HG02763 (cell line): ENCODE data around the gene C19orf25.
"Not testable (repeated sequence)": the region's sequence is repeated elsewhere in the genome, so short reads cannot be mapped to it uniquely, and the experiment has no call there.

ENCODE experiments used
- ATAC-seq: cut with Tn5 transposase; IDR thresholded peaks from one replicate; pipeline ENCODE4 v1.9.1; 2021; ENCODE audit warnings: mild to moderate bottlenecking, moderate library complexity; ENCODE audit not compliant: unreplicated experiment

Gene C19orf25

GRCh38 chr19:1512671-1513498 lies 33.9 kb upstream of the C19orf25 start, which contains the start of gene ADAMTSL5:
ADAMTSL5 (minus strand) TSS chr19:1513019; CDS start chr19:1510943, 2,076 bp downstream.
- ATAC-seq = no peak

DNA sequence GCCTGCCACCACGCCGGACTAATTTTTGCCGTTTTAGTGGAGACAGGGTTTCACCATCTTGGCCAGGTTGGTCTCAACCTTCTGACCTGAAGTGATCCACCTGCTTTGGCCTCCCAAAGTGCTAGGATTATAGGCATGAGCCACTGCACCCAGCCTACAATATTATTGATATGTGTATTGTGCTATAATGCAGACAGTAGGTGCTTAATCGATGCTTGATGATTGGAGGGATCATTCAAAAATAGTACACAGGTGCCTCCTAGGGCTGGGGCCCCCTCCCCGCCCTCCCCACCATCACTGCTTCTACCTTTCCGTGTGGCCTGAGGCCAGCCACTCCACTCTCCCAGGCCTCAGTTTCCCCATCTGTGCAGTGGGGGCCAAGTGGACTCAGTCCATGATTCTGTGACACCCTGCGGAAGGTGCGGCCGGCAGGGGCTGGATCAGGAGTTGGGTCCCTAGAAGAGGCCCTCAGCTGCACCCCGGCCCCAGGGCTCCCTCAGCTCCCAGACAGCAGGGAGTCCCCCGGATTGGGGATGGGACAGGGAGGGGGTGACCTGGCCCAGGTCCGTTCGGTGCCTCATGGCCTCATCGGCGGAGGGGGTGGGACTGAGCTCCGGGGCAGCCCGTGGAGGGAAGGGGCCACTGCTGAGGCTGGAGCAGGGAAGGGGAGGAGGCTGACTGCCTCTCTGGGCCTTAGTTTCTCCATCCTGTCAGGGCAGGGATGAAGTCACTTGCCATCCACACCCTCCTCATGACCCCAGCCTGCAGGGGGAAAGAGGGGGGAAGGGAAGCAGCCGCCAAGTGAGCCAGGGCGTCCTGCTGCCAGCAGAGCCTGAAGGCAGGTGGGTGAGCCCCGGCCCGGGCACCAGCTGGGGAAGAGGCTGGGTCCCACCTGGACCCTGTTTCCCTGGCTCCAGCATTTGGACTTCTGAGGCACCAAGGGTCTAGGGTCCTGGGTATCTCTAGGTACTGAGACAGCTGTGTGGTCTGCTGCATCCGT lies 32.6 kb upstream of the C19orf25 start:
- ATAC-seq = no peak

GRCh38 chr19:1510807-1511206 lies 31.8 kb upstream of the C19orf25 start:
- no peak for ATAC-seq

DNA sequence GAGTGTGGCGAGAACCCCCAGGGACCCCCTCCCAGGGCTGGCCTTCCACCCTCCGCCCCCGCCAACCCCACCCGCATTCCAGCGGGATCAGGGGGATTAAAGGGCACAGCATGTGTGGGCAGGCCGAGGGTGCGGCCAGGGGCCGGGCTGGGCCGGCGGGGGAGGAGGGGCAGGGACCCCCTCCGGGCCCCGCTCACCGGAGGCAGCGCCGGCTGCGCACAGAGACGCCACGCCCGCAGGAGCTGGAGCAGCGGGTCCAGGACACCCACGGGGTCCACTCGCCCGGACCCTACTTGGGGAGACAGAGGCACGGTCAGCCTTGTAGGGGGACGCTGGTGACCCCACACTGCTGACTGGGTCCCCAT lies 31.4 kb upstream of the C19orf25 start:
- no peak for ATAC-seq

- no peak for ATAC-seq
These were observed 30.8 kb upstream of the C19orf25 start for GRCh38 chr19:1509602-1510441.

- no peak for ATAC-seq
These were observed 29.5 kb upstream of the C19orf25 start for GRCh38 chr19:1508507-1508856.

- no peak for ATAC-seq
These were observed 28.9 kb upstream of the C19orf25 start for GRCh38 chr19:1507763-1508506.

DNA sequence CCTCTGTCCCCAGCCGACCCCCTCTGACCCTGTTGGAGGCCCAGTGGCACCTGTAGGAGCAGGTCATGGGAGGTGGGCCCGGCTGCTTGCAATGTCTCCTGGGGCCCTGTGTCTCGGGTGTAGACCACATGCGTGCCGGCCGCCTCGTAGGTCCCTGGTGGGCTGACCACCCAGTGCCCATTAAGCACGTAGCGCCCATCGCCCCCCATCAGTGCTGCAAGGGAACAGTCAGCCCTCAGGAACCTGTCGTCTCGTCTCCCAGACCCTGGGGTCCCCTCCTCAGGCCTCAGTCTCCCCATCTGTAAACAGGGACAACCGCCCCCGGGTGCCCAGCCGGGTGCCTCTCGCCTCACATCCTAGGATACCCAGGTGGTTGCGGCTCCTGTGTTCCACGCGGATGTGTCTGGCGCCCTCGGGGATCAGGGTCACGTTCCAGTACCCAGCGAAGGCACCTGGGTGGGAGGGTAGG lies 28.2 kb upstream of the C19orf25 start:
- no peak for ATAC-seq

- ATAC-seq = no peak
These were observed 27.2 kb upstream of the C19orf25 start for GRCh38 chr19:1505991-1506881.

GRCh38 chr19:1505012-1505411 lies 26.0 kb upstream of the C19orf25 start:
- no peak for ATAC-seq

DNA sequence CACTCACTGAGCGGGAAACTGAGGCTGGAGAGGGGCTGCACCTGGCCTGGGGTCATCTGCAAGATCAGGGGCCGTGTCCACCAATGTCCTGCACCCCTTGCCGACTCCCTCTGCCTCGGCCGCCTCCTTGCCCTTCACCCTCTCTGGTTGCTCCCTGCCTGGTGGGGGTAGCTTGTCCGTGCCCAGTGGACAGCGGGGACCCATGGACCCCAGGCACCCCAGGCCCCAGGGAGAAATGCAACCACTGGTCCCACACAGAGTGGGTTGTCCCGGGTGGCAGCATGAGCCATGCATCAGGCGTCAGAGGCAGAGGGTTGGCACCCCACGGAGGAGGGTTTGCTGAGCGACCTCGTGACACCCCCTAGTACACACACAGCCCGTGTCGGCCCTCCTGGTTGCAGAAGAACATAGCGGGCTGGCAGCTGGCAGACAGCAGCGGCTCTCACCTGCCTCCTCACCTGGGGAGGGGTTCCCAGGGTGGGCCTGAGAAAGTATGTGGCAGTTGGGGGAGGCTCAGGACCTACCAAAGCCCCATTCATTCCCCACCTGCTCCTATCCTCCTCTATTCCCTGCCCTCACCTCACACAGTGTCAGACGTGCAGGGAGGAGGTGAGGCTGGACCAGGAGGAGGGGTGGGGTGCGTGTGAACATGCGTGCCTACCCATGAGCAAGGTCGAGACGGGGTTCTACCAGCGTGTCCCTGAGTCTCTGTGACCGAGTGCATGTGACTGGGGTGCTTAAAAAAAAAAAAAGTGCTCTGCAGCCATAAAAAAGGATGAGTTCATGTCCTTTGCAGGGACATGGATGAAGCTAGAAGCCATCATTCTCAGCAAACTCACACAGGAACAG lies 25.1 kb upstream of the C19orf25 start:
- no peak for ATAC-seq

DNA sequence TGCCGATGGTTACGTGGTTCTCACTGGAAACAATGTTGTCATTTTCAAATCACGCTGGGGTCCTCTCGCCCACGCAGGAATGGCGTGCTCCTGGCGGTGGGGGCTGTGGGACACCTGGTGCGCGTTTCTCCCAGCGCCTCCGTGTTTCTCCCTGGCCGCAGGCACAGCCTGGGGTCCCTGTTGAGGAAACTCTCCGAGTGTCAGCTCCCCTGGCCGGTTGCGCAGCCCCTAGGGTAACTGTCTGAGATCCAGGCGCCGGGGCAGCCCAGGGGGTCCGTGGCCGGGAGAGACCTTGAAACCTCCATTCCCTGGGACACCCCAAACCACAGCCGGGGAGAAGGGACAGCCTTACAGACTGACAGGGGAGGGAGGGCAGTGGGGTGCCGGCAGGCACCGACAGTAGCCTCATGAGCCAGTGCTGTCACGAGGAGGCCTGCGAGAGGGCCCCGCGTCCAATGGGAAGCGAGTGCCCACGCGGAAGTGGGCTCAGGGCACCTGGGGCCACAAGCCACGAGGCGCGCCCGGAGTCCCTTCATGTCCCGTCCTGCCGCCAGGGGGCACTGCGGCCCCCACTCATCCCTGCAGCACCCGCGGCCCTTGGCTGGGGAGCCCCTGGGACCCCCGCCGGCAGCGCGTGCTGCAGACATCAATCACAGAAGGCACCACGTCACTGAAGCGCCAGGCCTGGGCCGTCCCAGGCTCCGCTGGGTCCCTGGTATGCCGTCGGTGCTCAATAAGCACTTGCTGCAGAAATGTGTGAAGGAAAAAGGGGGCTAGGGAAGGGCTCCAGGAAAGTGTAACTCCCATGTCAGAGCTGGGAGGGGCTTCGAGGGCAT lies 24.3 kb upstream of the C19orf25 start:
- no peak for ATAC-seq

DNA sequence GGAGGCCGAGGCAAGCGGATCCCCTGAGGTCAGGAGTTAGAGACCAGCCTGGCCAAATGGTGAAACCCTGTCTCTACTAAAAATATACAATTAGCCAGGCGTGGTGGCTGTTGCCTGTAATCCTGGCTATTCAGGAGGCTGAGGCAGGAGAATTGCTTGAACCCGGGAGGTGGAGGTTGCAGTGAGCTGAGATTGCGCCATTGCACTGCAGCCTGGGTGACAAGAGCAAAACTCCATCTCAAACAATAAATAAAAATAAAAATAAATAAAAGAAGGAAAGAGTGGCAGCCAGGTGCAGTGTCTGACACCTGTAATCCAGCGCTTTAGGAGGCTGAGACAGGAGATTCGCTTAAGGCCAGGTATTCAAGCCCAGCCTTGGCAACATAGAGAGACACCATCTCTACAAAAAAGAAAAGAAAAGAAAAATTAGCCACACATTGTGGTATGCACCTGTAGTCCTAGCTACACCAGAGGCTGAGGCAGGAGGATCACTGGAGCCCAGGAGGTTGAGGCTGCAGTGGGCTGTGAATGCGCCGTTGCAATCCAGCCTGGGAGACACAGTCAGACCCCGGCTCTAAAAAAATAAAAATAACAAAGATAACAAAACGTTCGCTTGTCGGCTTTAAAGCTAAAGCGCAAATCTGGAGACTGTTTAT lies 23.5 kb upstream of the C19orf25 start:
- ATAC-seq = no peak

DNA sequence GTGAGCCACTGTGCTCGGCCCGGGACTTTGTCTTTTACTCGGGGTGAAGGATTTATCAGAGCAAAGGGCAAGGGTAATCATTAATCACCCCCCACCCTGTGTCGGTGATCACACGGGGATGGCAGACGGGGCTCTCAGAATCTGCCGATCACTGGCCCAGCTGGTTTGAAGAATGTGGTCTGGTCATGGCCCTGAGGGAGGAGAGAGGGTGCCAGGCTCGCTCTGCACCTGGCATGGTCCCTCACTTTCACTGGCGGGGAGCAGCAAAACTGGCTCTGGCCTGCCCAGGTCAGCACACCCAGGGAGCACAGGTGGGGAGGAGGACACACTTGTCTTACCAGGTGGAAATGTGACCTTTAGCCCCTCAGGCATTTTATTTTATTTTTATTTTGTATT lies 22.2 kb upstream of the C19orf25 start:
- ATAC-seq = no peak

DNA sequence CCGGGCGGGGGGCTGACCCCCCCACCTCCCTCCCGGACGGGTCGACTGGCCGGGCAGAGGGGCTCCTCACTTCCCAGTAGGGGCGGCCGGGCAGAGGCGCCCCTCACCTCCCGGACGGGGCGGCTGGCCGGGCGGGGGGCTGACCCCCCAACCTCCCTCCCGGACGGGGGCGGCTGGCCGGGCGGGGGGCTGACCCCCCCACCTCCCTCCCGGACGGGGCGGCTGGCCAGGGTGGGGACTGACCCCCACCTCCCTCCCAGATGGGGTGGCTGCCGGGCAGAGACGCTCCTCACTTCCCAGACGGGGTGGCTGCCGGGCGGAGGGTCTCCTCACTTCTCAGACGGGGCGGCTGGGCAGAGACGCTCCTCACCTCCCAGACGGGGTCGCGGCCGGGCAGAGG lies 20.2 kb upstream of the C19orf25 start:
- ATAC-seq = not testable (repeated sequence)

- ATAC-seq = no peak
These were observed 18.7 kb upstream of the C19orf25 start for GRCh38 chr19:1497578-1498235.
